Transverse colon (tissue), 4 donors: Measurements from ENCODE around the gene DKC1. TPM values are rescaled to one million over a fixed set of nuclear protein-coding genes. Genes with fewer than 3 reads are reported as not detected.

Experiments
- DNase-seq: peaks from one replicate; pipeline ENCODE4 v3.0.0-alpha.2; 2019
- H3K27ac ChIP-seq, 4 donors: fragments of 200-600 bp; sonication (generic); 2 replicates each; pipeline ENCODE4 v1.5.1; 2016 to 2018; ENCODE audit warnings: inconsistent platforms in 4 of 4
- H3K27me3 ChIP-seq: fragments of 200-600 bp; sonication (generic); 2 replicates; pipeline ENCODE4 v1.5.1; 2017; ENCODE audit warnings: inconsistent platforms
- H3K36me3 ChIP-seq, 4 donors: fragments of 200-600 bp; sonication (generic); 2 replicates each; pipeline ENCODE4 v1.5.1; 2017 to 2019; ENCODE audit warnings: inconsistent platforms in 4 of 4
- H3K4me1 ChIP-seq, 4 donors: fragments of 200-600 bp; sonication (generic); 2 replicates each; pipeline ENCODE4 v1.5.1; 2017 to 2020; ENCODE audit warnings: inconsistent platforms in 4 of 4
- H3K4me3 ChIP-seq, 4 donors: fragments of 200-600 bp; sonication (generic); 1 replicate in 1 of 4; 2 replicates in 3 of 4; pipeline versions ENCODE4 v1.5.1 to v1.6.1; 2017 to 2019; ENCODE audit warnings: inconsistent platforms in 4 of 4
- H3K9me3 ChIP-seq, 2 donors: fragments of 200-600 bp; sonication (generic); 2 replicates each; pipeline ENCODE4 v1.5.1; 2017 to 2019; ENCODE audit warnings: inconsistent platforms in 2 of 2
- CTCF ChIP-seq, 5 experiments: fragments of 200-600 bp in 3 of 5; fragments of 450-650 bp in 2 of 5; sonication (generic) in 3 of 5; IDR thresholded peaks; 1 replicate in 2 of 5; 2 replicates in 3 of 5; pipeline ENCODE4 v1.5.1; 2016 to 2017; ENCODE audit warnings: antibody characterized with exemption in 5 of 5, inconsistent platforms in 3 of 5, mild to moderate bottlenecking in 2 of 5, moderate library complexity in 1 of 5
- EP300 ChIP-seq: sonication (generic); formaldehyde crosslinking; IDR thresholded peaks from one replicate; pipeline ENCODE4 v1.6.1; 2017; ENCODE audit warnings: antibody characterized with exemption, low read depth
- POLR2A ChIP-seq: fragments of 450-650 bp; IDR thresholded peaks from one replicate; pipeline ENCODE4 v1.6.1; 2016; ENCODE audit warnings: antibody characterized with exemption, mild to moderate bottlenecking, moderate library complexity
- POLR2AphosphoS5 ChIP-seq, 3 donors: sonication (generic); formaldehyde crosslinking; IDR thresholded peaks; one replicate each; pipeline ENCODE4 v1.6.1; 2016; ENCODE audit warnings: antibody characterized with exemption in 3 of 3
- WGBS, 2 donors: methylation state at CpG; one replicate each; pipeline ENCODE4 v1.1.5; 2018; ENCODE audit warnings: low coverage in 1 of 2; 5-methylcytosine and 5-hydroxymethylcytosine counted together
- in situ Hi-C, 4 donors: fragments of 200-750 bp; cut with MboI; loops; one replicate each; pipeline versions ENCODE4 v1.15.0 to v1.15.1; 2017; ENCODE audit warnings: low sequenced_read_pairs in 3 of 4, low pct_ligation_motif_present in 1 of 4, low pct_unique_long_range_greater_than_20kb in 1 of 4
- intact Hi-C: fragments of 100-400 bp; cut with DNase I; formaldehyde crosslinking; loops from one replicate; pipeline ENCODE4 v1.15.1; 2023; ENCODE audit warnings: low total_unique reads
- total RNA-seq, 4 donors: library from RNA; depleted of rRNA; stranded (reverse); fragments of >200 nt; gene quantifications; one replicate each; pipeline ENCODE4 v1.1.0, GENCODE V29; 2016

The DKC1 gene
- total RNA-seq, 4 donors from 2014 or later: 12.7 to 134 (median 24.9) TPM

- Histone ChIP-seq H3K36me3 (no peaks in the 10 kb centered on the region), H3K4me1 (peaks cover 0 to 43% (median 4%) of the 10 kb centered on the region in 4 donors), H3K27ac (peak overlapping the region; percentile 55 to 85 (median 75)), H3K27me3 (no peaks in the 10 kb centered on the region), H3K4me3 (no peak overlapping the region), H3K9me3 (no peaks in the 10 kb centered on the region)
- no peak for DNase-seq
- WGBS, 2 donors: 17 to 69% methylated on average over 1 to 3 of the region's 3 CpGs
- in situ Hi-C loops: loop anchor here in 1 of 4 donors (25.0 kb wide), 1 partner anchor 108 kb away; the partner anchor contains the start of gene SMIM9
- intact Hi-C loops: no loop called here
- TF ChIP-seq POLR2A: no peak
Observed at GRCh38 chrX:154729439-154729838, 33.2 kb upstream of the DKC1 start.

DNA sequence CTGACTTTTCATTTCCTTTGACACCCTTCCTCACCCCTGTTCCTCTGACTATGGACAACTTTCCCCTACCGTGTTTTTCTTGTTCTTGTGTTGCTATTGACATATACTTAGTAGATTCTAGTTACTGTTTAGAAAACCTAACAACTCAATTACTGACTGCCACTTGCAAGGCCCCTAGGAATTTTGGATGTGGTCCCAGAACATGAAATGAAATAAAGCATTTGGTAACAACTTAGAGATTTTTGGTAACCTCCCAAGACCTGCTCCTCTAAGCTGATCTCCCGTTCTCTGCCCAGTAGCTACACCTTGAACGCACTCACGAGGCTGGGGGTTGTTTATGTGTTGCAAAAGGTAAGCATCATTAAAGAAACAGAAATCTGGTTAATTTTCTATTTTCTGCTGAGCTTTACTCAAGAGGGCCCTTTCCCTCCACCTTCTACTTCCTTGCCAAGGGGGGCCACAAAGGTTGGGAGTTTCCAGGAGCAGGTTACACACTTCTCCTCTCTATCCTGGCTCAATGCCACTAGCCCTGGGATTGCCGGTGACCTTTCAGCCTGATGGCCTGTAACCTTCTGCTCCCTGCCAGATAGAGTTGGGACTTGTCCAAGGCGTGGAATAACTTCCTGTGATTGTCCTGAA is 32.3 kb upstream of the DKC1 start:
- TF ChIP-seq POLR2AphosphoS5 (IDR thresholded peaks at IDR 0.05) (no peak), POLR2A (no peak), CTCF (IDR thresholded peaks at IDR 0.05) (no peak), EP300 (no peak)
- Histone ChIP-seq H3K27me3 (no peaks in the 10 kb centered on the region), H3K27ac (peak overlapping the region; percentile 55 to 85 (median 75)), H3K4me1 (peaks cover 0 to 52% (median 5%) of the 10 kb centered on the region in 4 donors), H3K9me3 (no peaks in the 10 kb centered on the region), H3K36me3 (no peaks in the 10 kb centered on the region), H3K4me3 (no peak overlapping the region)
- 49% methylated on average over 6 of the region's 6 CpGs; no CpG with 5 or more reads in 1 of the 2 donors for WGBS, 2 donors
- in situ Hi-C loops (loop anchor here in 1 of 4 donors (25.0 kb wide), 1 partner anchor 107 kb away; the partner anchor contains the start of gene SMIM9), intact Hi-C loops (no loop called here)
- no peak for DNase-seq

DNA sequence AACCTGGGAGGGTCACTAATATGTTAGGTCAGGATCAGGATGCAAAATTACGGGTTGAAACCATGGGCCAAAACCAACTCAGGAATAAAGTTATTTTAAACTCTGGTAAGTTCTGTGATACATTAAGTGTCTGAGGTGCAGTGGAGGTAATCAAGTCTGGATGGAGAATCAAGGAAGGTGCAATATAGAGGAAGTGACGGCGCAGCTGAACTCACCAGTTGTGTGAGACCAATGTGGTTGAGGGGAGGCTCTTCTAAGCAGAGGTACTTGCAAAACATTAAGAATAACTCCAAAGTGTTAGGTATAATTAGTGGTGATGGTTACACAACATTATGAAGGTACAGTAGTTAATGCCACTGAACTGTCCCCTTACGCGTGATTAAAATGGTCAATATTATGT is 31.5 kb upstream of the DKC1 start:
- Histone ChIP-seq H3K9me3 (no peaks in the 10 kb centered on the region), H3K4me1 (peaks cover 0 to 60% (median 6%) of the 10 kb centered on the region in 4 donors), H3K4me3 (no peak overlapping the region), H3K36me3 (no peaks in the 10 kb centered on the region), H3K27ac (peak overlapping the region; percentile 71 to 85 (median 78)), H3K27me3 (no peaks in the 10 kb centered on the region)
- intact Hi-C loops: no loop called here
- no peak for DNase-seq
- 53 to 91% methylated on average over 2 to 5 of the region's 5 CpGs for WGBS, 2 donors
- in situ Hi-C loops: loop anchor here in 1 of 4 donors (25.0 kb wide), 1 partner anchor 106 kb away; the partner anchor contains the start of gene SMIM9
- no peak for TF ChIP-seq POLR2AphosphoS5 (IDR thresholded peaks at IDR 0.05)
- TF ChIP-seq EP300: no peak
- no peak for TF ChIP-seq POLR2A
- no peak for TF ChIP-seq CTCF (IDR thresholded peaks at IDR 0.05)

- Histone ChIP-seq H3K36me3 (no peaks in the 10 kb centered on the region), H3K27ac (peak overlapping the region; percentile 71 to 85 (median 78)), H3K27me3 (no peaks in the 10 kb centered on the region), H3K9me3 (no peaks in the 10 kb centered on the region), H3K4me1 (peaks cover 0 to 63% (median 6%) of the 10 kb centered on the region in 4 donors), H3K4me3 (no peak overlapping the region)
- TF ChIP-seq EP300: no peak
- 88% methylated on average over 7 of the region's 7 CpGs; no CpG with 5 or more reads in 1 of the 2 donors for WGBS, 2 donors
- intact Hi-C loops: no loop called here
- in situ Hi-C loops: loop anchor here in 1 of 4 donors (25.0 kb wide), 1 partner anchor 105 kb away; the partner anchor contains the start of gene SMIM9
- no peak for DNase-seq
Observed at GRCh38 chrX:154731881-154732280, 30.8 kb upstream of the DKC1 start.

- intact Hi-C loops (no loop called here), in situ Hi-C loops (loop anchor here in 1 of 4 donors (25.0 kb wide), 1 partner anchor 105 kb away; the partner anchor contains the start of gene SMIM9)
- peak overlapping the region; percentile 71 to 85 (median 78) for H3K27ac ChIP-seq
- no peak for TF ChIP-seq EP300
- no peak for TF ChIP-seq CTCF (IDR thresholded peaks at IDR 0.05)
- H3K9me3 ChIP-seq: no peaks in the 10 kb centered on the region
- peaks cover 4 to 63% (median 7%) of the 10 kb centered on the region in 4 donors for H3K4me1 ChIP-seq
- H3K27me3 ChIP-seq: no peaks in the 10 kb centered on the region
- WGBS, 2 donors: 54% methylated on average over 5 of the region's 5 CpGs; no CpG with 5 or more reads in 1 of the 2 donors
- no peak for DNase-seq
- H3K4me3 ChIP-seq: no peak overlapping the region
- no peaks in the 10 kb centered on the region for H3K36me3 ChIP-seq
Observed at GRCh38 chrX:154732421-154733065, 30.1 kb upstream of the DKC1 start.
